ENCODE results near the gene RBBP5.
"Not testable (repeated sequence)": the region's sequence is repeated elsewhere in the genome, so short reads cannot be mapped to it uniquely, and the experiment has no call there.

Gene RBBP5

GRCh38 chr1:205121660-205122488 is at the start of gene RBBP5:
TSS of gene RBBP5 (minus strand) at chr1:205121978. CDS start at chr1:205121873, 105 bp downstream.
- DNase-seq, result peak; percentile 99

GRCh38 chr1:205171369-205171768 is 49.6 kb upstream of the RBBP5 start:
- no peak for DNase-seq

DNA sequence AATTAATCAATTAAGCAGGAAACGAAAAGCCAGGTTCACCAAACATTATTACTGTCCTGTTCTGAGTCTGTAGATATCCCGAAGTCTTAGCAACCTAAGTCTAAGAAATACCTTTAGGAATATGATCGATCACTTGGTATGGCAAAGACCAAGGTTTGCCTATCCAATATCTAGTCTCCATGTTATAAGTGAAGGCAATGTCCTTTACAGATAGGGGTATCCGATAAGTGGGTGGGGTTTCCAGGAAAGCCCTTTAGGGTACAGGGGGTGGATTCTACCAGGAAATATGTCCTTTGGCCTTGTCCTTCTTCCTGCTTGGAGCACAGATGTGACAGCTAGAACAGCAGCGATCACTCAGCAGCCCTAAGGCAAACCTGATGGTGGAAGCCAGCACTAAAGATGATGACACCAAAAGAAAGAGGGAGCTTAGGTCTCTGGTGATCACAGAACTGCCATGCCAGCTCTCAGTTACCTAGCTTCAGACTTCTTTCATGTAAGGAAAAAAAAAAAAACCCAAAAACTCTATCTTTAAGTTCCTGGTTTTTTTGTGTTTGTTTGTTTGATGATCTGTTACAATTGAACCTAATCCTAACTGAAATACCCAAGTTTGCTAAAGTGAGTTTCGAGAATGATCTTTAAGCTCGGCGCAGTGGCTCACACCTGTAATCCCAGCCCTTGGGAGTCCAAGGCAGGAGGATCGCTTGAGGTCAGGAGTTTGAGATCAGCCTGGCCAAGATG is 48.9 kb upstream of the RBBP5 start:
- DNase-seq, result no peak

DNA sequence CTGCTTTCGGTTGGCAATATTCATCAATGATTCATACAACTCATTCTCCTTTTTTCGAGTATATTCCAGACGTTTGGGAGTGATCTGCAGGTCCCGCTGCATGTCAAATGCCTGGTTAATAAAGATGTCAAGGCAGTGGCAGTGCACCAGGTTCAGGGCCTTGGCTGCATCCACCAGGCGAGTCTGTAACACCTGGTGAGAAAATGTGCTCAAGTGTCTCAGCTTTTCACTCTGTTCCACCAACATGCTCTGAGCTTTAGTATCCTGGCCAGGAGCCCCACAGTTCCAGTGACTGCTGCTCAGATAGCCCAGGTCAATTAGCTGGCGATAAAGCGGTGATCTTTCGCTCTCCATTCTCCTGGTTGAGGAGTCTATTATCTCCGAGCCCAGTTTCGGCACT is 47.5 kb upstream of the RBBP5 start:
- no peak for DNase-seq

DNA sequence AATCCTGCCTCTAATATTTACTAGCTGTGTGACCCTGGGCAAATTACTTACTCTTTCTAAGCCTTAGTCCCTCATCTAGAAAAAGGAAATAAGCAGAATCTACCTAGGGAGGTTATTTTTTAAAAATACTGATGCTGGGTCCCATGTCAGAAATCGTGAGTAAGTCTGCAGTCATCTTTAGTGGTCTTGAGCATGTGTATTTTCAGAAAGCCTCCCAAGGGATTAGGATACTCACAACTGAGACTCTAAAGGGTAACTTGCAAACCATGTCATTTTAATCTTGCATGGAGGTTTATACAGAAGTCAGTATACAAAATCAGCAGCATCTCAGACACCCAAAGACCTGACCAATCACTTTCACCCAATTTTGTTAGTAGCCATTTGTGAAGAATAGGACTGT is 46.5 kb upstream of the RBBP5 start:
- no peak for DNase-seq

GRCh38 chr1:205162301-205162700 is 40.5 kb upstream of the RBBP5 start:
- no peak for DNase-seq

GRCh38 chr1:205161076-205161475 is 39.3 kb upstream of the RBBP5 start:
- no peak for DNase-seq

DNA sequence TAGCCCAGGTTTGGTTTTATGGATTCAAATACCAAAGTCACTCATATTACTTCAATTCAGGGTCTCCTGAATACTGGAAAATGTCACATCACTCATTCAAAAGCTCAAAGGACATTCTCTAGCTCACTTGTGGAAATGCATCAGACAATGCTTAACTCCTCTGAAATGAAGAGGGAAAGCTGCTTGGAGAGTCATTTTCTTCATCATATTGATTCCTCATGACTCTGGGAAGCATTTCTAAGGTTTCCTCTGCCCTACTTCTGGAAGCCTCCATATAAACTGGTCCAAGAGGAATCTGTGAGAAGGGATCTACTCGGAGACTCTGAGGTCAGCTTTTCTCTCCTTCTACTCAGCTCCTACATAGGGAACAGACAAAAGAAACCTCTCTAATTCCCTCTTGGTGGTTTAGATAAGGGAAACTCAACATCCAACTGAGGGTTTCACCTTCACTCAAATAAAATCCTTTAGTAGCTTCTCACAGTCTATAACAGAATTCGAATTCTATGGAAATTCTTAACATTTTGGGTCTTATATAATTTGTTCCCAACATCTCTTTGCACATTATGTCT is 36.4 kb upstream of the RBBP5 start:
- no peak for DNase-seq

- not testable (repeated sequence) for DNase-seq
Measured at GRCh38 chr1:205155665-205156377, 34.0 kb upstream of the RBBP5 start.

GRCh38 chr1:205152505-205152904 is 30.7 kb upstream of the RBBP5 start:
- DNase-seq, result no peak

DNA sequence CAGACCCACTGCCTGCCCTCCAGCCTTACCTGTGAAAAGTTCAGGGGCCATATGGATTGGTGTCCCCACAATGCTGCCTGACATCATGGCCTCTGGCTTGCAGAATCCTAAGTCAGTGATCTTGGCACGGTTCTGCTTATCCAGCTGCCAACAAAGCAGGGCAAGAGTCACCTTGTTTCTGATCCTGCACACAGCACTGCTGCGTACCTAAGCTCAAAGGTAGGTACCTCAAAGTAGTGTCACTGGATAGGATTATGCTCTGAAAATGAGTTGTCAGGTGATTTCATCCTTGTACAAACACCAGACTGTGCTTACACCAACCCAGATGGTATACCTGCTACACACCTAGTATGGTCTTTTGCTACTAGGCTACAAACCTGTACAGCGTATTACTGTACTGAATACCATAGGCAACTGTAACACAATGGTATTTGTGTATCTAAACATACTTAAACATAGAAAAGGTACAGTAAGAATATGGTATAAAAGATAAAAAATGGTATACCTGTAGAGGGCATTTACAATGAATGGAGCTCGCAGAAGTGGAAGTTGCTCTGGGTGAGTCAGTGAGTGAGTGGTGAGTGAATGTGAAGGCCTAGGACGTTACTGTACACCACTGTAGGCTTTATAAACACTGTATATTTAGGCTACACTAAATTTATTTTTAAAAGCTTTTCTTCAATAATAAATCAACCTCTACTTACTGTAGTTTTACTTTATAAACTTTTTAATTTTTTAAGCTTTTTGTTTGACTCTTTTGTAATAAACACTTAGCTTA is 29.1 kb upstream of the RBBP5 start:
- DNase-seq, result no peak

- DNase-seq, result no peak
Measured at GRCh38 chr1:205147191-205147835, 25.5 kb upstream of the RBBP5 start.

GRCh38 chr1:205144751-205145150 is 23.0 kb upstream of the RBBP5 start:
- DNase-seq, result no peak

DNA sequence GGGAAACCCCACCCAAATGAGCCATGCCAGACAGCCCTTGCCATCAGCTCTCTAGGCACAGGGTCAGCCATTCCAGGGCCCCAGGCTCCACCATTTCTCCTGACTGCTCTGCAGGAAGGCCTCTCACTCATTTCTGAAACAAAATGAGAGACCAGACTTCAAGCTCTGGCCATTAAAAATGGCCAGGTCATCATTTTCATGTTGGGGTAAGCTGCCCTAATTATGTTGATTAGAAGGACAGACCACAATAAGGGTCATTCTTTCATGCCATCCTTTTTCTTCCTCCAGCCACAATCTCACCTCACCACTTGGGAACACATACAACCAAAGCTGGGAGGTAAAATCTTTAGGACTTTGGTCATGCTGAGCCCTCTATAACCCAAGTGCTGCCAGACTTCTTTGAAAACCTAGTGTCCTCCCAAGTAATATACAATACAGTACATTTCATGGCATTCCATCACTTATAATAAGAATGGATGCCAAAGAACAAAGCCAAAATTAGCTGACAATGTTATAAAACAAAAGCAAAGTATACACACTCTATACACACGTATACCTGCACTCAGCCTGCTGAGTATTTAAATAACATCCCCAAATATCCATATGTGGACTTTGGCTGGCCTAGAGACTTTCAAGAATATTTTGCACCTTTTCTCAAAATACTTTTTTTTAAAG is 22.4 kb upstream of the RBBP5 start:
- DNase-seq, result no peak

DNA sequence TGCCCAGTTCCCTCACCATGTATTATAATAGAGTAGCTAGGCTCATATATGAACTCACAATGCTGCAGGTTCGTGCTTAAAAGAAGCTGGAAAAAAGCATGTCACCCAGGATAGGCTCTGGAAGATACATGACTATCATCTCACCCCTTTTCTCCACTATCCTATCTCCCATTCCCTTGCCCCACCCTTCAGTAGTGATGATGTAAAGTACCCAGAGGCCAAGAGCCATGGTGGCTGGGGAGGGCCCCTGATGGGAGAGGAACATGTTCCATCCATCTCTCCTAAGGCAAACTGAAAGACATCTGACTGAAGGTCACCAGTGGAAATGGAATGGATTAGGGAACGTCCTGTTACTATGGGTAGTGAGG is 20.3 kb upstream of the RBBP5 start:
- no peak for DNase-seq

GRCh38 chr1:205141236-205142101 is 19.7 kb upstream of the RBBP5 start:
- DNase-seq, result peak; percentile 85

- DNase-seq, result no peak
Measured at GRCh38 chr1:205140113-205140512, 18.3 kb upstream of the RBBP5 start.

- no peak for DNase-seq
Measured at GRCh38 chr1:205137901-205138300, 16.1 kb upstream of the RBBP5 start.

- no peak for DNase-seq
Measured at GRCh38 chr1:205133287-205133686, 11.5 kb upstream of the RBBP5 start.

GRCh38 chr1:205129447-205130029 is 7.8 kb upstream of the RBBP5 start:
- no peak for DNase-seq
